Right renal cortex interstitium (tissue), 3 donors: ENCODE data around the gene ETV3. TPM values are rescaled to one million over a fixed set of nuclear protein-coding genes. Genes with fewer than 3 reads are reported as not detected.
"Not testable (repeated sequence)": the region's sequence is repeated elsewhere in the genome, so short reads cannot be mapped to it uniquely, and the experiment has no call there.

Experiments used
- DNase-seq, 3 donors: peaks; one replicate each; pipeline ENCODE4 v3.0.0-alpha.2; 2013; ENCODE audit warnings: low read depth in 3 of 3, low spot score in 2 of 3
- polyA plus RNA-seq, 3 donors: library from polyadenylated mRNA; unstranded; fragments of 120-200 nt; gene quantifications; one replicate each; pipeline ENCODE4 v1.2.1, GENCODE V29; 2013; ENCODE audit not compliant: insufficient read length in 3 of 3

ETV3 gene
- polyA plus RNA-seq, 3 donors = 27.9 to 29.2 (median 28.5) TPM

DNA sequence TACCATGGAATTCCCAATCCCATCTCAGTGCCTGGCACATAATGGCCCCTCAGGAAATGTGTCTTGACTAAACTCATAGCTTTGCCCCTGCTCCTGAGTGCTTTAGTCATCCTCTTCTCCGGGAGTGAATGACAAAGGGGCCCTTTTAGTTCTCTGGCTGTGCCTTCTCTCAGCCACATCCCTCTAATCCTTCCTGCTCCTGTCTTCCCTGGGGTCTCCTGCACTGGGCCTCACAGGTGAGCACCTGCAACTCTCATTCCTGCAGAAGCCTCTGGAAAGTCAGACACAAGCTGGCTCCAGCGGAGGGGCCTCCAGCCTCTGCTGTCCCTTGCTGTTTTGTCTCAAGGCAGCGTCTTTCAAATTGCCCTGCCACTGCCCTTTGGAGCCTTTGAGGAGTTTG is 24.6 kb downstream of the ETV3 start:
- no peak for DNase-seq

GRCh38 chr1:157113106-157113505 is 25.1 kb downstream of the ETV3 start:
- DNase-seq = no peak

GRCh38 chr1:157112186-157112867 is 25.9 kb downstream of the ETV3 start:
- no peak for DNase-seq

DNA sequence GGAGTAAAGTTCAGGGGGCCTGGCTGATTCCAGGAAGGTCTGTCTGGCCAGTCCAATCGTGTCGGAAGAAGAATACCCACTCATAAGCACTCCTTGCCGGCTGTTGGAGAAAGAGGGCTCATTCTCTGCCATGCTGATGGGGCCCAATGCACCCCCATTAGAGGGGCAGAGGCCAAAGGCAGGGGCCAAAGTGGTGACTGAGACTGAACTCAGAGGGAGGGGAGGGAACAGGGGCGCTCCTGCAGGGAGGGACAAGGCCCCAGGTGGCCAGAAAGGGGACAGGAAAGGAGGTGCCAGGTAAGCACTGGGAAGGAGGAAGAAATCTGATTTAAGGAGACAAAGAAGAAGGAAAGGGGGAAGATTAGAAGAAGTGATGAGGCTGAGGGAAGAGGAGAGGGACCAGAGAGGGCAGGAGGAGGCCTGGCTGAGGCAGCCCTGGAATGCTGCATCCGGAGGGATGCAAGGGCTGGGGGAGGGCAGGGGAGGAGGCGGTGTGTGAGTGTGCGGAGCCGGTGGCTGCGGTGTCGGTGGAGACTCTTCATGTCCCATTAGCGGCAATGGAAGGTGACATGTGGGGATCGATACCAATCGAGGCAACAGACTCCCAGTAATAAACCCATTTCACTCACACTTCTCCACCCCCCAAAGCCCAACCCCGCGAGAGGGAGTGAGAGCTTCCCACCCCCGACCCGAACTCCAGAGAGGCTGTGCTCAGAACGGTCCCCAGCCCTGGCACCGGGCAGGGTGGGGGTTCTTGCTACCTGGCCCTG is 26.6 kb downstream of the ETV3 start:
- no peak for DNase-seq

DNA sequence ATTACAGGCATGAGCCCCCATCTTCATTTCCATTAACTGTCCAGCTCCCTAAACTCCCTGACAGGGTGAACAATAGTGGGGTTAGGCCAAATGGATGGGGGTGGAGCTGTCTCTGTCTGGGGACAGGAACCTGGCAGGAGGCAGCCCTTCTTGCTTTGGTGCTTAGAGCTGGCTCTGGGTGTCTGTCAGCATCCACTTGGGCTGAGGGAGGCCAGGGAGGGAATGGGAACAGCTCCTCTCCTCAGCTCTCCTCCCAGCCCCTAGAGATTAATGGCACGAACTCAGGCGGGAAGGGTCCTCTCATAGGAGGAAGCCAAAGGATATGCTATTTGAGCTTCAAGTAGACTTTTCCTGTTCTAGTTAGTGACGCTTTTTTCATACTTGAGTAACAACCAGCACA is 27.5 kb downstream of the ETV3 start:
- no peak for DNase-seq

GRCh38 chr1:157110003-157110402 is 28.2 kb downstream of the ETV3 start:
- no peak for DNase-seq

GRCh38 chr1:157108448-157108847 is 29.7 kb downstream of the ETV3 start:
- no peak for DNase-seq

- DNase-seq = no peak
Measured at GRCh38 chr1:157107702-157108101, 30.5 kb downstream of the ETV3 start.

DNA sequence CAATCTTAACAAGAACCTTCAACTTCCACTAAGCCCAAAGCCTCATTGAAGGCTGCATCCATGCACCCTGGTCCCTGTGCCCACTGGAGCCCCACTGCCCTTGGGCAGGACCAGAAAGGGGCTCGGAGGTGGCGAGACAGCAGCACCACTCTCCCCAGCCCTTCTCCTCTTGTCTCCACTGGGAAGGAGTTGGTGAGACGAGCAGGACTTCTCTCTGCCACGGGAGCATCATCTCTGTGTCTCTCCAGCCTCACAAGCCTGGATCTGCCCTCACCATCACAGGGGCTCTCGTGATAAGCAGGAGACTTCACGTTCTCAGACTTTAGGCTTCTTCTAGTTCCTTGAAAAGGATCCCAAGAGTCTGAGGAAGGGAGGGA is 31.4 kb downstream of the ETV3 start:
- DNase-seq = no peak

DNA sequence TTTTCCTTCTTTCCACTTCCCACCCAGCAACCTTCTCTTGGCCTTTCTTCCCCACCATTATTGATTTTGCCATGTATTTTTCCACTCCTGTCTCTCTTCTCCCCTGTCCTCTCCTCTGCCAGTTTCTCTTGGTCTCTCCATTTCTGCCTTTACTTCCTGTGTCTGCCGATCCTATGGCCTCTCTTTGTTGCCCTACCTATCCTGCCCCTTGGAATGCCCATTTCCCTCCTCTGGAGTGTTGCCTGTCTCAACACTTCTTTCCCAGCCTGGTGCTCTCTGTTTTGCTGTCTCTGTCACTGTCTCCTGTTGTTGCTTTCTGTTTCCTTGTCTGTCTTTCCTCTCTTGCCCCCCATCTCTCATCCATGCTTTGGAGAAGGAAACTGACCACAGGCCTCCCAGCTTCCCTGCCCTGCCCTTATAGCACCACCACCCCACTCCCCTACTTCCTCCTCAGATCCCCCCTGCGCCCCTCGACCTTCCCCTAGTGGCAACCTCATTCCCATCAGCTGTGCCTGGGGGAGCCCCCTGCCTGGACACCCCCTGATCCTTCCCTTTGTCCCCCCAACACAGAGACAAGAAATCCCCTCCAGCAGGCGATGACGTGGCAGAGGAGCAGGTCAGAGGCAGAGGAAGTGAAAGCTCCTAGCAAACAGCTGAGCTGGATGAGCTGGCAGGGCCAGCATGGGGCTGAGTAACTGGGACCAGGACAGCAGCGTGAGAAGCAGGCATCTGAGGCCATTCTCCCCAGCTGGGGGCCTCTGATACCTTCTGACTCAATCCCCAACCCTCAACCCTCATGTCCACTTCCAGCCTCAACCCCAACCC is 32.0 kb downstream of the ETV3 start:
- no peak for DNase-seq

- no peak for DNase-seq
Measured at GRCh38 chr1:157105298-157105987, 32.8 kb downstream of the ETV3 start.

GRCh38 chr1:157104598-157105293 is 33.4 kb downstream of the ETV3 start:
- DNase-seq = no peak

GRCh38 chr1:157103268-157103667 is 34.9 kb downstream of the ETV3 start:
- DNase-seq = no peak

GRCh38 chr1:157101149-157101548 is 37.0 kb downstream of the ETV3 start:
- no peak for DNase-seq

DNA sequence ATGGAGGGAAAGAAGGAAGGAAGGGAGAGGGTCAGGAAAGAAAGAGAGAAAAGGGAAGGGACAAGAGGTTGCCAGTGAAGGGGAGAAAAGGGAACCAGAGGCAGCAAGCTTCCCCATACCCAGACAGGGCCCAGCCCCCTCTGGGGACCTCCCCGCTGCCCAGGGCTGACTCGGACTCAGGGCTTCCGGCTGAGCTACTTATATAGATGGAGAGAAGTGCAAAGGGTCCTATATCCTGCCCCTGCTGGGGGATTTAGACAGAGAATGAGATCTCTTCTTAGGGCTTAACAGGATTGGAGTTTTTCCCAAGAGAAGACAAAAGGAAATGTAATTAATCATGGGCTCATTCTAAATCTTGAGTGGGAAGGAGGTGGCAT is 38.6 kb downstream of the ETV3 start, which contains the start of gene ETV3L:
TSS of gene ETV3L (minus strand) at position 176 of the 377 bp plus-strand sequence. CDS start 285 bp downstream, outside the sequence.
- no peak for DNase-seq

- not testable (repeated sequence) for DNase-seq
Measured at GRCh38 chr1:157098987-157099632, 39.1 kb downstream of the ETV3 start.

DNA sequence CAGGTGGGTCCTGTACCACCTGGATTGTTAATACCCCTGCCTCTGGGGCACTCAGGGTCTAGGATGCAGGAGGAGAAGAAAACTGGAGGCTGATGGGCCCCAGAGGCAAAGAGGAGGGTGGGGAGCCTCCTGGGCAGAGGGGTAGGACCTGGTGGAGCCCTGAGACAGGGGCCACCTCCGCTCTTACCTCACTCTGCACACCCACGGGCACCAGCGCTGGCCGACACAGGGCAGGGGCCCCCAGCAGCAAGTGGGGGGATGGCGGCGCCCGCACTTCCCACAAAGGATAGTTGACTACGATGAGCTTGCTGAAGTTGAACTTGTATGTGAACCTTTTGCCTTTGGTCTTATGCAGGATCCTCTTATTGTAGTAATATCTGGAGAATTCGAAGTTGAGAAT is 39.7 kb downstream of the ETV3 start:
- no peak for DNase-seq

GRCh38 chr1:157097692-157098091 is 40.5 kb downstream of the ETV3 start:
- no peak for DNase-seq

DNA sequence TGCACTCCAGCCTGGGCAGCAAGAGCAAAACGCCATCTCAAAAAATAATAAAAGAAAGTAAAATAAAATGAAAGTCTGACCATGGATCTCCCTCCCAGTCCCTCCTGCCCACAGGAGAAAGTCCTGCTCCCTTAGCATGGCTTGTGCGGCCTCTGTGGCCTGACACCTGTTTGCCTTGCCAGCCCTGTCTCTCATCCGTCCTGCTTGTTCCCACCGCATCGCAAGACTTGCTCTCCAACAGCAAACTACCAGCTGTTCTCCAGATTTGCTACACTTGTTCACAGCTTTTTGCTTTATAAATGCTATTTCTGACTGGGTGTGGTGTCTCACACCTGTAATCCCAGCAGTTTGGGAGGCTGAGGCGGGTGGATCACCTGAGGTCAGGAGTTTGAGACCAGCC is 41.3 kb downstream of the ETV3 start:
- no peak for DNase-seq

DNA sequence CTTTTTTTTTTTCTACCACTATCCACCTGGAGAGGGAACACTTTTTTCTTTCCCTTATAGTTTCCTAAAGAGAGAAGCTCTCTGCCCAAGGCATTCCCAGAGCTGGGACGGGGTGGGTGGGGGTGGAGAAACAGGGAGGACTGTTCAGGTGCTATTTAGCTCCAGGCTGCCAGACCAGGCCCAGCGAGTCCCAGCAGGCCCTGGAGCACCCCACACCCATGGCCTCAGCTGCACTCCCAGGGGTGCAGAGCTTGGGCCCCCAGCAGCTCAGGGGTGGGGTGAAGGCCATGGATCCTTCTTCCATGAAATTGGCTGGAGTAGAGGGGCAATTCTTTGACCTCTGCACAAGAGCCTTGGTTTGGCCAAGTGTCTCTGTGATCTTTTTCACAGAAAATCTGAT is 42.6 kb downstream of the ETV3 start:
- no peak for DNase-seq
